H9 (cell line): Measurements from ENCODE around the gene TLX1. TPM values are rescaled to one million over a fixed set of nuclear protein-coding genes. Genes with fewer than 3 reads are reported as not detected.

Source experiments
- DNase-seq: peaks from one replicate; pipeline ENCODE4 v3.0.0-alpha.2; 2017
- H2AFZ ChIP-seq: one replicate; pipeline ENCODE4 v1.6.1; 2013; ENCODE audit warnings: mild to moderate bottlenecking, low read length, control low read depth, moderate library complexity
- H2AK5ac ChIP-seq: 2 replicates; pipeline ENCODE4 v1.6.1; 2013; ENCODE audit warnings: low read length, control low read depth, mixed read lengths; ENCODE audit not compliant: insufficient read length
- H2BK120ac ChIP-seq: one replicate; pipeline ENCODE4 v1.6.1; 2013; ENCODE audit warnings: low read depth, mild to moderate bottlenecking, low read length, control low read depth, inconsistent platforms; ENCODE audit not compliant: poor library complexity, severe bottlenecking
- H2BK12ac ChIP-seq: 2 replicates; pipeline ENCODE4 v1.6.1; 2013; ENCODE audit warnings: low read length, control low read depth, mixed read lengths, low read depth; ENCODE audit not compliant: insufficient read length
- H2BK15ac ChIP-seq: 2 replicates; pipeline ENCODE4 v1.6.1; 2013; ENCODE audit warnings: low read depth, low read length, control low read depth
- H2BK20ac ChIP-seq: one replicate; pipeline ENCODE4 v1.6.1; 2013; ENCODE audit warnings: low read depth, mild to moderate bottlenecking, low read length, control low read depth, inconsistent platforms; ENCODE audit not compliant: poor library complexity, severe bottlenecking
- H2BK5ac ChIP-seq: 2 replicates; pipeline ENCODE4 v1.6.1; 2013; ENCODE audit warnings: low read length, control low read depth, mixed read lengths; ENCODE audit not compliant: insufficient read length
- H3K14ac ChIP-seq: 2 replicates; pipeline ENCODE4 v1.6.1; 2013; ENCODE audit warnings: low read length, control low read depth; ENCODE audit not compliant: insufficient read depth
- H3K18ac ChIP-seq: 2 replicates; pipeline ENCODE4 v1.6.1; 2013; ENCODE audit warnings: low read depth, mild to moderate bottlenecking, mixed read lengths, low read length, control low read depth; ENCODE audit not compliant: insufficient read length
- H3K23ac ChIP-seq: 2 replicates; pipeline ENCODE4 v1.6.1; 2013; ENCODE audit warnings: low read length, control low read depth, mixed read lengths, low read depth; ENCODE audit not compliant: insufficient read length
- H3K23me2 ChIP-seq: 2 replicates; pipeline ENCODE4 v1.6.1; 2013; ENCODE audit warnings: low read depth, mild to moderate bottlenecking, mixed read lengths, low read length, control low read depth; ENCODE audit not compliant: insufficient read length, poor library complexity, severe bottlenecking
- H3K27ac ChIP-seq: 2 replicates; pipeline ENCODE4 v1.5.1; 2013; ENCODE audit warnings: low read length, control low read depth, mixed read lengths, low read depth; ENCODE audit not compliant: insufficient read length
- H3K27me3 ChIP-seq: 2 replicates; pipeline ENCODE4 v1.6.1; 2013; ENCODE audit warnings: low read length, control low read depth, inconsistent platforms; ENCODE audit not compliant: insufficient read depth
- H3K4ac ChIP-seq: 2 replicates; pipeline ENCODE4 v1.6.1; 2013; ENCODE audit warnings: low read depth, mild to moderate bottlenecking, control low read depth, inconsistent platforms, low read length, moderate library complexity
- H3K4me1 ChIP-seq: 2 replicates; pipeline ENCODE4 v1.6.1; 2013; ENCODE audit warnings: low read length, control low read depth, inconsistent platforms; ENCODE audit not compliant: insufficient read depth
- H3K4me2 ChIP-seq: 2 replicates; pipeline ENCODE4 v1.6.1; 2013; ENCODE audit warnings: low read length, control low read depth, mixed read lengths; ENCODE audit not compliant: insufficient read length, insufficient read depth
- H3K56ac ChIP-seq: 2 replicates; pipeline ENCODE4 v1.6.1; 2013; ENCODE audit warnings: low read depth, mild to moderate bottlenecking, mixed read lengths, low read length, control low read depth; ENCODE audit not compliant: insufficient read length
- H3K79me1 ChIP-seq: 2 replicates; pipeline ENCODE4 v1.6.1; 2013; ENCODE audit warnings: low read depth, mild to moderate bottlenecking, moderate library complexity, low read length, control low read depth, inconsistent platforms; ENCODE audit not compliant: insufficient read depth, poor library complexity, severe bottlenecking
- H3K79me2 ChIP-seq: 2 replicates; pipeline ENCODE4 v1.6.1; 2013; ENCODE audit warnings: low read length, control low read depth, inconsistent platforms; ENCODE audit not compliant: insufficient read depth
- H3K9ac ChIP-seq: 2 replicates; pipeline ENCODE4 v1.6.1; 2013; ENCODE audit warnings: low read length, control low read depth, mixed read lengths; ENCODE audit not compliant: insufficient read length; ENCODE audit errors: extremely low read depth
- H3K9me3 ChIP-seq: one replicate; pipeline ENCODE4 v1.6.1; 2013; ENCODE audit warnings: low read depth, low read length, inconsistent platforms; ENCODE audit not compliant: control insufficient read depth
- H3T11ph ChIP-seq: one replicate; pipeline ENCODE4 v1.6.1; 2013; ENCODE audit warnings: mild to moderate bottlenecking, low read length, control low read depth, inconsistent platforms
- H4K20me1 ChIP-seq: one replicate; pipeline ENCODE4 v1.6.1; 2013; ENCODE audit not compliant: control insufficient read depth, insufficient read length, insufficient read depth
- H4K5ac ChIP-seq: 2 replicates; pipeline ENCODE4 v1.6.1; 2013; ENCODE audit warnings: low read depth, mild to moderate bottlenecking, mixed read lengths, low read length, control low read depth; ENCODE audit not compliant: insufficient read length
- H4K8ac ChIP-seq: replicated peaks from 2 replicates; pipeline ENCODE4 v1.6.1; 2013; ENCODE audit warnings: low read length, control low read depth, mixed read lengths, low read depth; ENCODE audit not compliant: insufficient read length
- H4K91ac ChIP-seq: 2 replicates; pipeline ENCODE4 v1.6.1; 2013; ENCODE audit warnings: low read depth, mild to moderate bottlenecking, moderate library complexity, mixed read lengths, low read length, control low read depth; ENCODE audit not compliant: insufficient read length
- H3K27ac Mint-ChIP-seq, 3 experiments: 2 replicates in 2 of 3; 3 replicates in 1 of 3; pipeline ENCODE4 v1.8.0; 2020 to 2021; ENCODE audit warnings: mixed read lengths in 3 of 3, mild to moderate bottlenecking in 1 of 3, moderate library complexity in 1 of 3
- H3K27me3 Mint-ChIP-seq: 2 replicates; pipeline ENCODE4 v1.8.0; 2021; ENCODE audit warnings: low read depth, mild to moderate bottlenecking, moderate library complexity, mixed read lengths
- H3K36me3 Mint-ChIP-seq, 3 experiments: 2 replicates in 2 of 3; 3 replicates in 1 of 3; pipeline ENCODE4 v1.8.0; 2020 to 2021; ENCODE audit warnings: low read depth in 3 of 3, mixed read lengths in 3 of 3; ENCODE audit not compliant: insufficient read depth in 1 of 3
- H3K4me1 Mint-ChIP-seq, 2 experiments: 2 replicates each; pipeline ENCODE4 v1.8.0; 2020; ENCODE audit warnings: mixed read lengths in 2 of 2
- H3K4me3 Mint-ChIP-seq, 2 experiments: 2 replicates in 1 of 2; 3 replicates in 1 of 2; pipeline ENCODE4 v1.8.0; 2020 to 2021; ENCODE audit warnings: mild to moderate bottlenecking in 2 of 2, mixed read lengths in 2 of 2, moderate library complexity in 1 of 2
- H3K9me3 Mint-ChIP-seq, 2 experiments: 2 replicates in 1 of 2; 3 replicates in 1 of 2; pipeline ENCODE4 v1.8.0; 2020; ENCODE audit warnings: mild to moderate bottlenecking in 2 of 2, mixed read lengths in 2 of 2, moderate library complexity in 1 of 2
- WGBS: extraction: QIAGEN DNeasy Blood & Tissue Kit; methylation state at CpG from one replicate; pipeline ENCODE4 v1.1.7; 2013; ENCODE audit warnings: missing lambda C conversion rate, low lambda C conversion rate, mixed read lengths; ENCODE audit not compliant: insufficient read length; ENCODE audit errors: extremely low coverage; 5-methylcytosine and 5-hydroxymethylcytosine counted together
- total RNA-seq: library from RNA; stranded (reverse); gene quantifications from 2 replicates; pipeline ENCODE4 v1.2.1, GENCODE V29; 2021
- TF ChIP-seq, protein P1 (sequence below): fragments of 200-600 bp; sonication (generic); conservative IDR thresholded peaks from 3 replicates; pipeline ENCODE4 v1.8.0; 2021; ENCODE audit warnings: antibody characterized with exemption, mild to moderate bottlenecking

TLX1 gene
- total RNA-seq, 1 experiment from 2014 or later: not detected

DNA sequence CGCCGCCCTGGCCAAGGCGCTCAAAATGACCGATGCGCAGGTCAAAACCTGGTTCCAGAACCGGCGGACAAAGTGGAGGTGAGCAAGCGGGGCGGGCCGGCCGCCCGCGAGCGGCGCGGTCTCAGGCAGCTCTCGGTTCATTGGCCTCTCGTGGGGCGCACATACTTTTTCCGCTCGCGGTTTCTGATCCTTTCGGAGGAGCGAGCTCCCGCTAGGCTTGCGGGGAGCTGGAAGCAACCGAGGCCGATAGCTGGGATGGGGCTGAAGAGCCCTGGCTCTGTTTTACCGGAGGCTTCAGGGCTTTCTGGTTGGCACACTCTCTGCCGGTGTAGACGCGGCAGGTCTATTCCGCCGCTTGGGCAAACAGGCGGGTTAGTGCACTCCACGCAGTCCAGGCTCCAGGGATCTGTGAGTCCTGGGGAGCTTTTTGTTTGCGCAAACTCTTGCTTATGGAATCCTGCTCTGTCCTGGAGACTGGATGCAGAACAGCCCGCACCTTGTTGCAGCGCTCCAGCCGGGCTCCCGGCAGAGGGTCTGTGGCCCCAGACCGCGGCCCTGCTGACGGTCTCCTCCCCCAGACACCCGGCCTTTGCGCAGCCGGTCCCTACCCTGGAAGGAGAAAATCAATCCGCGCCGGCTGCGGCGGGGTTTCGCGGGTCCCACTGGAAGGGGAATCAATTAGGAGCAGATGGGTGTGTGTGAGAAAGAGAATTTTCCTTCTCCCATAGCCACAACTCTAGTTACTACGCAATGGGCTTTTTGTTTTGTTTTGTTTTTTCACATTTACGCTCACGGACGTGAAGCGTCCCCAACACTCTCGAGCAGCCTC is 3.4 kb downstream of the TLX1 start:
- H3K27ac ChIP-seq: no peak overlapping the region
- Mint-ChIP-seq H3K9me3 (peaks cover 5 to 11% of the 10 kb centered on the region in 2 experiments; a peak in 4 of 5 replicates), H3K36me3 (no peaks in the 10 kb centered on the region; a peak in 3 of 7 replicates), H3K27me3 (peaks cover 100% of the 10 kb centered on the region), H3K4me1 (peaks cover 14 to 34% of the 10 kb centered on the region in 2 experiments), H3K27ac (no peak overlapping the region), H3K4me3 (no peak overlapping the region; a peak in 2 of 5 replicates)
- DNase-seq: no peak
- H2BK15ac ChIP-seq: no peak overlapping the region
- no peak overlapping the region for H2AK5ac ChIP-seq
- H3K23ac ChIP-seq: no peak overlapping the region
- H3K23me2 ChIP-seq: no peaks in the 10 kb centered on the region
- no CpG with 5 or more reads among the region's 60 CpGs for WGBS
- no peak overlapping the region for H4K8ac ChIP-seq
- H3K27me3 ChIP-seq: peaks cover 100% of the 10 kb centered on the region
- no peak overlapping the region for H3K56ac ChIP-seq
- no peaks in the 10 kb centered on the region for H3K79me1 ChIP-seq
- no peak overlapping the region for H4K5ac ChIP-seq
- H3K9ac ChIP-seq: no peak overlapping the region
- no peak overlapping the region for H2BK20ac ChIP-seq
- no peak overlapping the region for H3K18ac ChIP-seq
- no peak overlapping the region for H2BK5ac ChIP-seq
- no peak overlapping the region for H3K4me2 ChIP-seq
- H3K4ac ChIP-seq: no peak overlapping the region
- no peaks in the 10 kb centered on the region for H4K20me1 ChIP-seq
- no peak overlapping the region for H2AFZ ChIP-seq
- H2BK12ac ChIP-seq: no peak overlapping the region
- H3K79me2 ChIP-seq: no peaks in the 10 kb centered on the region
- no peaks in the 10 kb centered on the region for H3K4me1 ChIP-seq
- H3K14ac ChIP-seq: no peak overlapping the region
- no peak overlapping the region for H2BK120ac ChIP-seq
- H3T11ph ChIP-seq: no peak overlapping the region
- no peak overlapping the region for H4K91ac ChIP-seq
- H3K9me3 ChIP-seq: no peaks in the 10 kb centered on the region
- TF ChIP-seq, protein P1, sequence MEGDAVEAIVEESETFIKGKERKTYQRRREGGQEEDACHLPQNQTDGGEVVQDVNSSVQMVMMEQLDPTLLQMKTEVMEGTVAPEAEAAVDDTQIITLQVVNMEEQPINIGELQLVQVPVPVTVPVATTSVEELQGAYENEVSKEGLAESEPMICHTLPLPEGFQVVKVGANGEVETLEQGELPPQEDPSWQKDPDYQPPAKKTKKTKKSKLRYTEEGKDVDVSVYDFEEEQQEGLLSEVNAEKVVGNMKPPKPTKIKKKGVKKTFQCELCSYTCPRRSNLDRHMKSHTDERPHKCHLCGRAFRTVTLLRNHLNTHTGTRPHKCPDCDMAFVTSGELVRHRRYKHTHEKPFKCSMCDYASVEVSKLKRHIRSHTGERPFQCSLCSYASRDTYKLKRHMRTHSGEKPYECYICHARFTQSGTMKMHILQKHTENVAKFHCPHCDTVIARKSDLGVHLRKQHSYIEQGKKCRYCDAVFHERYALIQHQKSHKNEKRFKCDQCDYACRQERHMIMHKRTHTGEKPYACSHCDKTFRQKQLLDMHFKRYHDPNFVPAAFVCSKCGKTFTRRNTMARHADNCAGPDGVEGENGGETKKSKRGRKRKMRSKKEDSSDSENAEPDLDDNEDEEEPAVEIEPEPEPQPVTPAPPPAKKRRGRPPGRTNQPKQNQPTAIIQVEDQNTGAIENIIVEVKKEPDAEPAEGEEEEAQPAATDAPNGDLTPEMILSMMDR: no peak
